Esophagus muscularis mucosa (tissue), 4 donors: Measurements from ENCODE around the gene LAMTOR2. TPM values are rescaled to one million over a fixed set of nuclear protein-coding genes. Genes with fewer than 3 reads are reported as not detected.

Experiments
- DNase-seq: peaks from one replicate; pipeline ENCODE4 v3.0.0-alpha.2; 2017; ENCODE audit errors: extremely low spot score
- H3K27ac ChIP-seq, 4 donors: fragments of 200-600 bp; sonication (generic); replicated peaks in 1 of 4; 1 replicate in 3 of 4; 2 replicates in 1 of 4; pipeline ENCODE4 v1.5.1; 2016 to 2019; ENCODE audit warnings: mild to moderate bottlenecking in 1 of 4
- H3K27me3 ChIP-seq, 4 donors: fragments of 200-600 bp; sonication (generic); one replicate each; pipeline versions ENCODE4 v1.5.1 to v1.6.0; 2016 to 2019
- H3K36me3 ChIP-seq, 4 donors: fragments of 200-600 bp; sonication (generic); one replicate each; pipeline ENCODE4 v1.5.1; 2016 to 2019
- H3K4me1 ChIP-seq, 4 donors: fragments of 200-600 bp; sonication (generic); one replicate each; pipeline ENCODE4 v1.5.1; 2016 to 2019
- H3K4me3 ChIP-seq, 4 donors: fragments of 200-600 bp; sonication (generic); 1 replicate in 2 of 4; 2 replicates in 2 of 4; pipeline ENCODE4 v1.5.1; 2016 to 2019; ENCODE audit warnings: mild to moderate bottlenecking in 4 of 4, moderate library complexity in 1 of 4
- H3K9me3 ChIP-seq, 4 donors: fragments of 200-600 bp; sonication (generic); 1 replicate in 3 of 4; 2 replicates in 1 of 4; pipeline ENCODE4 v1.5.1; 2016 to 2019
- EP300 ChIP-seq: sonication (generic); formaldehyde crosslinking; IDR thresholded peaks from one replicate; pipeline ENCODE4 v1.6.1; 2017; ENCODE audit warnings: antibody characterized with exemption
- POLR2A ChIP-seq: fragments of 450-650 bp; IDR thresholded peaks from one replicate; pipeline ENCODE4 v1.6.1; 2017; ENCODE audit warnings: antibody characterized with exemption, moderate library complexity, mild to moderate bottlenecking, low read depth
- POLR2AphosphoS5 ChIP-seq, 2 donors: sonication (generic); formaldehyde crosslinking; IDR thresholded peaks; one replicate each; pipeline ENCODE4 v1.6.1; 2017; ENCODE audit warnings: antibody characterized with exemption in 2 of 2
- WGBS: methylation state at CpG from one replicate; pipeline ENCODE4 v1.1.5; 2018; 5-methylcytosine and 5-hydroxymethylcytosine counted together
- intact Hi-C: fragments of 100-400 bp; cut with DNase I; formaldehyde crosslinking; loops from one replicate; pipeline ENCODE4 v1.15.1; 2023
- total RNA-seq, 4 donors: library from RNA; depleted of rRNA; stranded (reverse); fragments of >200 nt; gene quantifications; one replicate each; pipeline versions ENCODE4 v1.1.0 to v1.2.1, GENCODE V29; 2016
- TF ChIP-seq, protein P1 (sequence below), 3 experiments: fragments of 200-600 bp in 2 of 3; fragments of 450-650 bp in 1 of 3; sonication (generic) in 2 of 3; IDR thresholded peaks; one replicate each; pipeline ENCODE4 v1.5.1; 2017 to 2019; ENCODE audit warnings: antibody characterized with exemption in 3 of 3, mild to moderate bottlenecking in 2 of 3, moderate library complexity in 1 of 3

Gene LAMTOR2
- total RNA-seq, 4 donors from 2014 or later = 59.3 to 106 (median 75.5) TPM

DNA sequence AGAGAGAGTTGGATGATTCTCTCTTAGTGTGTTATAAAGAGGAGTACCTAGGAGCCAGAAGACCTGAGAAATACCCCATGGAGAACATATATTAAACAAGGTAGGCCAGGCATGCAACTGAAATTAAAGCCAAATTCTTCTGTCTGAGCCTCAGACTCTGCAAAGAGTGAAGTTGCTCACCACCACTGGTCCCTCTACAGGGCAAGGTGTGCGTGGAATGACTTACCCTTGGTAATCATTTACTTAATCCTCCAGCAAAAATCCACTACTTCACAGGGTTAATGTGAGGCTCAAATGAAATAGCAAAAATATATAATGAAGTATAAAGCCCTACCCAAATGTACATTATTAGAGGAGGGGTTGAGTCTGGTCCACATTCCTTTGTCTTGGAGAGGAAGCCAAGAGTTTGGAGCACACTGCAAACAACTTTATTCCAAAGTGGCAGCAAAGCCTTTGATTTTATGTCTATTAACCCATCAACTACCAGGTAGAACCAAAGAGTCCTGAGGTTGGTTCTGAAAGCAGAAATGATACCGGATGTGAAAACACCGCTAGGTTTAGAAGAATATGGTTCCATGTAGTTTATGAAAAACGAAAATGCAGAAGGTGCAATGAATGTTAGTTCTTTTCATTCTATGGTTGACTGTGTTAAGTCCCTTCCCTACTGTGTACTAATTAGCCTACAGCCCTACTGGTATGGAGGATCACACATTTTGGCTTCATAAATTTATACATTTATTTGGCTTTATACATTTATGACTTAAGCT lies 42.3 kb upstream of the LAMTOR2 start:
- H3K27ac ChIP-seq = no peak overlapping the region
- H3K4me1 ChIP-seq = no peaks in the 10 kb centered on the region

DNA sequence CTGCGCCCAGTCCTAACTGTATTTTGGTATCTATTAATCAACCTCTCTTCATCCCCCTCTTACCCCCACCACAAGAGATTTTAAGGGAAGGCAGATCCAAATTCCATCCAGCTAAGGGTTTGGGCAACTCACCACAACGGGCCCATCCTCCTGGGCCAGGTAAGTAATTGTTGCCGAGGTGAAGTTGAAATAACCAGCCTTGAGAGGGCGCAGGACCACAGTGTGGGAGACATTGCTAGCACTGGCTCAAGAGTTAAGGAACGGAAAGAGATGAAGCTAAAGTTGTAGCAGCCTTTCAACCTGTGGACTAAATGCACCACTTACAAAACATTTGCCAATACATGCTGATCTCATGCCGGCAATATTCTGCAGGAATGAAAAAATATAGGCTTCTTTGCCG lies 39.8 kb upstream of the LAMTOR2 start:
- Histone ChIP-seq H3K27me3 (no peaks in the 10 kb centered on the region), H3K27ac (no peak overlapping the region), H3K4me1 (peaks cover 7 to 10% (median 10%) of the 10 kb centered on the region in 4 donors), H3K9me3 (no peaks in the 10 kb centered on the region), H3K4me3 (no peak overlapping the region), H3K36me3 (peaks cover 45 to 98% (median 83%) of the 10 kb centered on the region in 4 donors)
- 89% methylated on average over 7 of the region's 7 CpGs for WGBS
- intact Hi-C loops = no loop called here
- DNase-seq = no peak
- TF ChIP-seq, protein P1, sequence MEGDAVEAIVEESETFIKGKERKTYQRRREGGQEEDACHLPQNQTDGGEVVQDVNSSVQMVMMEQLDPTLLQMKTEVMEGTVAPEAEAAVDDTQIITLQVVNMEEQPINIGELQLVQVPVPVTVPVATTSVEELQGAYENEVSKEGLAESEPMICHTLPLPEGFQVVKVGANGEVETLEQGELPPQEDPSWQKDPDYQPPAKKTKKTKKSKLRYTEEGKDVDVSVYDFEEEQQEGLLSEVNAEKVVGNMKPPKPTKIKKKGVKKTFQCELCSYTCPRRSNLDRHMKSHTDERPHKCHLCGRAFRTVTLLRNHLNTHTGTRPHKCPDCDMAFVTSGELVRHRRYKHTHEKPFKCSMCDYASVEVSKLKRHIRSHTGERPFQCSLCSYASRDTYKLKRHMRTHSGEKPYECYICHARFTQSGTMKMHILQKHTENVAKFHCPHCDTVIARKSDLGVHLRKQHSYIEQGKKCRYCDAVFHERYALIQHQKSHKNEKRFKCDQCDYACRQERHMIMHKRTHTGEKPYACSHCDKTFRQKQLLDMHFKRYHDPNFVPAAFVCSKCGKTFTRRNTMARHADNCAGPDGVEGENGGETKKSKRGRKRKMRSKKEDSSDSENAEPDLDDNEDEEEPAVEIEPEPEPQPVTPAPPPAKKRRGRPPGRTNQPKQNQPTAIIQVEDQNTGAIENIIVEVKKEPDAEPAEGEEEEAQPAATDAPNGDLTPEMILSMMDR (IDR thresholded peaks at IDR 0.05) = no peak
- TF ChIP-seq POLR2A (no peak), EP300 (no peak), POLR2AphosphoS5 (IDR thresholded peaks at IDR 0.05) (no peak)

More for the DNA sequence above, 42.3 kb upstream of the LAMTOR2 start:
- intact Hi-C loops = no loop called here
- Histone ChIP-seq H3K36me3 (peaks cover 47 to 98% (median 85%) of the 10 kb centered on the region in 4 donors), H3K4me3 (no peak overlapping the region), H3K9me3 (no peaks in the 10 kb centered on the region), H3K27me3 (no peaks in the 10 kb centered on the region)
- WGBS = 90% methylated on average over 4 of the region's 4 CpGs
- no peak for TF ChIP-seq POLR2AphosphoS5 (IDR thresholded peaks at IDR 0.05)
- no peak for TF ChIP-seq EP300
- no peak for TF ChIP-seq POLR2A
- TF ChIP-seq, protein P1 (IDR thresholded peaks at IDR 0.05) = no peak
- no peak for DNase-seq

DNA sequence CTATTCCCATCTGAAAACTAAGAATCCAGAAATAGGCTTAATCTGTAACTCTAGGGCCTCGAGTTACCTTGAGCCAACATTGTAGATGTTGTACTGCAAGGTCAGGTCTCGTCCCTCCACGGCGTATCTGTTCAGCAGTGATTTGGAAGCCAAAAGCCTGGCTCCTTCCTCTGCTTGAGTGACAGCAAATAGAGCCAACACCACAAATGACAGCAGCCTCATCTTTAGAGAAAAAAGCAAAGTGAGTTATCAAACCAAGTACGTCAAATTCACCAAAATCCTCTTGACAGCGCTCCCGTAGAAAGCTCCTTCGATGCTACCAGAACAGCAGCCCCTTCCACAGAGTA lies 34.7 kb upstream of the LAMTOR2 start:
- no peak for TF ChIP-seq POLR2A
- TF ChIP-seq, protein P1 (IDR thresholded peaks at IDR 0.05) = no peak
- no peak for TF ChIP-seq EP300
- no peak for TF ChIP-seq POLR2AphosphoS5 (IDR thresholded peaks at IDR 0.05)
- WGBS = 68% methylated on average over 8 of the region's 8 CpGs
- Histone ChIP-seq H3K4me1 (peaks cover 15 to 21% (median 18%) of the 10 kb centered on the region in 4 donors), H3K27ac (peak overlapping the region; percentile 84 to 94 (median 88)), H3K36me3 (peaks cover 18 to 47% (median 32%) of the 10 kb centered on the region in 4 donors), H3K27me3 (no peaks in the 10 kb centered on the region), H3K4me3 (peak overlapping the region; percentile 74 to 88 (median 84)), H3K9me3 (no peaks in the 10 kb centered on the region)
- intact Hi-C loops = no loop called here
- no peak for DNase-seq

DNA sequence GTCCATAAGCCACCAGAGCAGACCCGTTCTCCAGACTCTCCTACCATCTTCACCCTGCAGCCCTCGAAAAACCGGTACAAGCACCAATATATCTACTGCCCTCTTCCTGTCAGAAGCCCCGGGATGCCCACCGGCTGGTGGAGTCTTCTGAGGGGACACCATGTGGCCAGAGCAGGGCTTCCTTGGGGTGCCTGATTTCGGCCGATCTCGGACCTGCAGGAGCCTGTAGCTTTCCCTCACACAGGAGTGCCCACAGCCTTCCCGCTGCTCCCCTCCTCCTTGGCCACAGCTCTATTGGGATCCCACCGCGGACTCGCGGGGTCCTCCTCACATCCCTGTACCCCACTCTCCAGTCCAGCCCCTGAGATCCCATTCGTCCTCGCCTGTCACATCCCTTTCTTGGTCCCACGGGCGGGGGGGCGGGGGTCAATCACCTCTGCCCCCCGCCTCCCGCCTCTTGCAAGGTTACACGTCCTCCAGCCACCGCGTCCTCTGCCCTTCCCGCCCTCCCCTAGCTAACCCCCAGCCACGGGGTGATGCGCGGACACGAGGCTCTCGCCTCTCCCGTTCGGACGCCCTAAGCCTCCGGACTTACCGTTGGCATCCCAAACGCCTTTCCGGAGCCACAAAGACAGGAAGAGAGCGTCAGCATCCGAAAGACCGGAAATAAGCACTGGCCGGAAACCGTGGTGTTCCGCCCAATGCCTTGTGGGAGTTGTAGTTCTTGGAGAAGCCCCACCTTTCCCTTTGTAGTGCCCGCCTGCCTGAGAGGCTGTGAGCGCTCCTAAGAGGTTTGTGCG lies 34.1 kb upstream of the LAMTOR2 start, which contains the start of gene SSR2:
Gene SSR2 (minus strand): TSS at position 659 of the 800 bp plus-strand sequence. CDS start 784 bp downstream, outside the sequence.
- 1% methylated on average over 38 of the region's 45 CpGs for WGBS
- Histone ChIP-seq H3K27me3 (no peaks in the 10 kb centered on the region), H3K4me1 (peaks cover 15 to 21% (median 18%) of the 10 kb centered on the region in 4 donors), H3K27ac (peak within 1 kb of the TSS; percentile 84 to 94 (median 88)), H3K4me3 (peak within 1 kb of the TSS; percentile 74 to 88 (median 84)), H3K9me3 (no peaks in the 10 kb centered on the region), H3K36me3 (peaks cover 18 to 41% (median 30%) of the 10 kb centered on the region in 4 donors)
- intact Hi-C loops = no loop called here
- TF ChIP-seq POLR2A = peak; percentile 41
- TF ChIP-seq, protein P1 (IDR thresholded peaks at IDR 0.05) = no peak
- TF ChIP-seq POLR2AphosphoS5 (IDR thresholded peaks at IDR 0.05) = peak; percentile 89 to 97
- TF ChIP-seq EP300 = no peak
- peak; percentile 97 for DNase-seq
